DMS114 treated with DMSO at 0.1 percent for 48 hours (cell line): ENCODE measurements around the gene PLEKHG4B.
"Not testable (repeated sequence)": the region's sequence is repeated elsewhere in the genome, so short reads cannot be mapped to it uniquely, and the experiment has no call there.

ENCODE experiments used
- DNase-seq: peaks from one replicate; lab custom pipeline; 2025; ENCODE audit not compliant: unreplicated experiment; lab: John Stamatoyannopoulos, UW

Gene PLEKHG4B

GRCh38 chr5:94113-94892 is 2.3 kb downstream of the PLEKHG4B start:
- DNase-seq: no peak

- DNase-seq: no peak
Observed at GRCh38 chr5:95241-95980, 3.4 kb downstream of the PLEKHG4B start.

GRCh38 chr5:96976-97660 is 5.2 kb downstream of the PLEKHG4B start:
- DNase-seq: no peak

GRCh38 chr5:99815-100214 is 7.8 kb downstream of the PLEKHG4B start:
- DNase-seq: no peak

DNA sequence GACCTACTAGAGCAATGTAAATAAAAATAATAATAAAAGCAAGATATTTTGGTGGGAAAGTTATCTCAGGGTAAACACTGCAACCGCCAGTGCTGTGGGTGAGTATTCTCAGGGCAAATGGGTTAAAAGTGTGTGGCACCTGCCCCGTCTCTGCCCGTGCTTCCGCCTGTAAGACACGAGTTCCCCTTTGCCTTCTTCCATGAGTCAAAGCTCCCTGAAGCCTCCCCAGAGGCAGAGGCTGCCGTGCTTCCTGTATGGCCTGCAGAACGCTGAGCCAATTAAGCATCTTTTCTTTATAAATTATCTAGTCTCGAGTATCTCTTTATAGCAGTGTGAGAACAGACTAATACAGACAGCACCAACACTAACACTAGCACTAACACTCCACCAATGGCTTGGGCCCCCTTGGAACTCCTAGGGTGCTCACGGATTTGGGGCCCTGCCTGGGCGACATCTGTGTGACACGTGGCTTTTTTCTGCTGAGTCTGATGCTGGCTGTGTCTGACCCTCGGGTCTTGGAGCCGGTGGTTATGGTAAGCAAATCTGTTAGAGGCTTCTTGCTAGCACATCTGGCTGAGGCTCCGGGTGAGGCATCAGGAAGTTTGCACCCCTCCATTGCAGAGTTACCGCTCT is 10.6 kb downstream of the PLEKHG4B start:
- no peak for DNase-seq

GRCh38 chr5:104106-104505 is 12.1 kb downstream of the PLEKHG4B start:
- not testable (repeated sequence) for DNase-seq

- no peak for DNase-seq
Observed at GRCh38 chr5:104778-105296, 12.9 kb downstream of the PLEKHG4B start.

- DNase-seq: no peak
Observed at GRCh38 chr5:105504-106070, 13.6 kb downstream of the PLEKHG4B start.

DNA sequence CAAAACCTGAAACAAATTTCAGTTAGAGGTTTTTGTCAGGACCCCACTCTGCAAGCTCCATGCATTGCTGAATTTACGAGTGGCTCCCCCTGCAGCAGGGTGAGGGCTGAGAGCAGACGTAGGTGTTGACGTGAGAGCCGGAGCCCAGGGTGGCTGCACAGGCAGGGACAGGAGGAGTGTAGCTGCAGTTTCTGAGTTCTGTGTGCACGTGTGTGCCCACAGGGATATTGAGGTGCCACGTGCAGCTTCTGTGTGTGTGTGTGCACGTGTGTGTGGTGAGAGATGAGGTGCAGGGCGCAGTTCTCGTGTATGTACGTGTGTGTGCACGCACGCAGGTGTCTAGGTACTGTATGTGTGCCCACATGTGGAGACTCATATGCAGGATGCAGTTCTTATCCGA is 14.6 kb downstream of the PLEKHG4B start:
- DNase-seq: no peak

GRCh38 chr5:107526-107925 is 15.6 kb downstream of the PLEKHG4B start:
- no peak for DNase-seq

- DNase-seq: no peak
Observed at GRCh38 chr5:109826-110225, 17.9 kb downstream of the PLEKHG4B start.

DNA sequence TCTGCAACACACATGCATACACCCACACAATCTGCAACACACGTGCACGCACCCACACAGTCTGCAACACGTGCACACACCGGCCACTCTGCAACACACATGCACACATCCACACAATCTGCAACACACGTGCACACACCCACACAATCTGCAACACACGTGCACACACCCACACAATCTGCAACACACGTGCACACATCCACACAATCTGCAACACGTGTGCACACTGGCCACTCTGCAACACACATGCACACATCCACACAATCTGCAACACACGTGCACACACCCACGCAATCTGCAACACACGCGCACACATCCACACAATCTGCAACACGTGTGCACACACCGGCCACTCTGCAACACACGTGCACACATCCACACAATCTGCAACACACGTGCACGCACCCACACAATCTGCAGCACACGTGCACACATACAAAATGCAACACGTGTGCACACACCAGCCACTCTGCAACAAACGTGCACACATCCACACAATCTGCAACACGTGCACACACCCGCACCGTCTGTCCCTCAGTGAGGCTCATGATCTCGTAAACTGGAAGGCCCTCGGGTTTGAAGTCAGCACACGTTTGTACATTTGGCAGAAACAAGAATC is 18.4 kb downstream of the PLEKHG4B start:
- DNase-seq: no peak

DNA sequence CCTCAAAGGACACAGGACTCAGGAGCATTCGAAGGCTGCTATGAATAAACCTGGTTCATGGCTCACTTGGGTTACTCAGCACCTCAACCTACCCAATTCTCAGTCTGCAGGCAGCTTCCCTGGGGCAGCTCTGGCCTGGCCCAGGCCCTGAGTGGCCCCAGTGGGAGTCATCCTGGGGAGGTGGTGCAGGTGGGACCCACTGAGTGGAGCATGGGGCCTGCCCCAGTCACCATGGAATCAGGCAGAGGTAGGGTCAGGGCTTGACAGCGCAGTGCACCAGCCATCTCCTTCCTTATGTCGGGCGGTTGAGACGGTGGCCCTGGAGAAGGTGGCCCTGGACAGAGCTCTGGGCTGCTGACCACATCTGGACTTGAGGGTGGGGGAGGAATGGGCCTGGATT is 19.2 kb downstream of the PLEKHG4B start:
- DNase-seq: no peak

- DNase-seq: no peak
Observed at GRCh38 chr5:119486-120097, 27.6 kb downstream of the PLEKHG4B start.

GRCh38 chr5:121432-121831 is 29.5 kb downstream of the PLEKHG4B start:
- DNase-seq: no peak

DNA sequence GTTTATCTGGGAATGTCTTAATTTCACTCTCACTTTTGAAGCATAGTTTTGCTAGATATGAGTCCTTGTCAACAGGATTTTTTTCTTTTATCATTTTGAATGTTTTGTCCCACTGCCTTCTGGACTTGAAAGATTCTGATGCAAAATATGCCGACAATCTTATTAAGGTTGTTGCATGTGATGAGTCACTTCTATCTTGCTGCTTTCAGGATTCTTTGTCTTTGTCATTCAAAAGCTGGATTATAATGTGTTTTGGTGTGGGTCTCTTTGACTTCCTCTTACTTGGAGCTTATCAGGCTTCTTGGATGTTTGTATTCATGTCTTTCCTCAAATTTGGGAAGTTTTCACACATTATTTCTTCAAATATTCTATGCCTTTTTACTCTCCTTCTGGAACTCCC is 33.8 kb downstream of the PLEKHG4B start:
- no peak for DNase-seq

DNA sequence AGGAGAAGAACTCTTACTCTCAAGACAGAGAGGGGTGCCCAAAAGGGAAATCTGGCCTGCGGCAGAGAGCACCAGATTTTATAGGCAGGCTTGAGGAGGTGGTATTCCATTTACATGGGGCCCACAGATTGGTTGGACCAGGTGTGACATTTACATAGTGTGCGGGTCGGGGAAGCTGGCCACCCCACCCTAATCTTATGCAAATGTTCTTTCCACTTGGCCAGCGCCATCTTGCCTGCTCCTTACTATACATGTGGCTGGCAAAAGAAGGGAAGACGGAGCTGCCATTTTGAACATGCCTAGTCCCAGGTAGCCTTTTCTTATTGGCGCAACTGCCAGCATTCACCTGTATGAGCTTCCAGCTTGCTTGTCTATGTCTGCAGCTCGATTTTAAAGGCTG is 34.8 kb downstream of the PLEKHG4B start:
- DNase-seq: no peak

DNA sequence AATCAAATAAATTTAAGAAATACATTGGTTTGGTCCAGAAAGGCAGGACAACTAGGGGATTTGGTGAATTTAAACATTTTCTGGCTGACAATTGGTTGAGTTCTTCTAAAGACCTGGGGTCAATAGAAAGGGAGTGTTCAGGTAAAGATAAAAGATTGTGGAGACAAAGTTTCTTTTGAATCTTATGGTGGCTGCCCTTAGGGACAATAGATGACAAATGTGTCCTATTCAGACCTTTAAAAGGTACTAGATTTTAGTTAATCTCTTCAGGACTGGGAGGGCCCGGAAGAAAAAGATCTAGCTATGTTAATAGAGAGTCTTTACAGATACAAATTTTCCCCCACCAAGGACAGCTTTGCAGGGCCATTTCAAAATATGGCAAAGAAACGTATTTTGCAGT is 35.9 kb downstream of the PLEKHG4B start:
- no peak for DNase-seq

DNA sequence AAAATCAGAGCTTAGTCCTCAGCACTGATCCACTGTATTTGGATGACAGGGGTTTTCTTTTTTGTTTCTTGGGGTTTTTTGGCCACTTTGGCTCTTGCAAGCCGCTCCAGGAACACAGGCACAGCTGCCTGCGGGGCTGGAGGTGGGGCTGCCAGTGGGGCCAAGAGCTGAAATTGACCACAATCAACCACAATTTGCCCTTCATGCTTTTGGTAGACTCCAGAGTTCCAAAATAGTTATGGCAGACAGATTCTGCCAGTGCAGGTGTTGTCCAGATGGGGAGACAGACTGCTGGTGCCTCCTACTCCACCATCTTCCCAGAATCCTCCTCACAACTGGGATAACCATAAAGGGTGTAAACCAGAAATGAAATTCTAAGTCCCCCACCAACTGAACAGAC is 36.5 kb downstream of the PLEKHG4B start:
- no peak for DNase-seq

- no peak for DNase-seq
Observed at GRCh38 chr5:129148-129547, 37.2 kb downstream of the PLEKHG4B start.
